ENCODE data around the gene GABRR3. TPM values are rescaled to one million over a fixed set of nuclear protein-coding genes. Genes with fewer than 3 reads are reported as not detected.

The GABRR3 gene
- polyA plus RNA-seq, 1 experiment: not detected

DNA sequence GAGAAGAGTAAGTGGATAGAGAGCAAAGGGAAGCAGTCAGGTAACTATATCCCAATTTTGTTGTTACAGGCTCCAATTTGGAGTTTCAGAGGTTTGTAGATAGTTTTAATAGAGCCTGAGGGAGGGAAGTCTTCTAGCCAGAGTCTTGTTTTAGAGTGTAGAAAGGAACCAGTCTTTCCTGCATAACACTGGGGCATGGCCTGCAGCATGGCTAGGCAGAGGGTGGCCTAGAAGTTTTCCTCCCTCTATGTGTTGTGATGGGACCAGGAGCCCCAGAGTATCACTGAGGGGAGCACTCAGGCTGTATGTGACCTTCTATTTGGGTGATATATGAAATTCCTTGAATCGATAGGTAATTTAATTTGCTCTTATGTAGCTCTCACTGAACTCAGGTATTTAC is 22.5 kb upstream of the GABRR3 start:
- TF ChIP-seq, protein P1, sequence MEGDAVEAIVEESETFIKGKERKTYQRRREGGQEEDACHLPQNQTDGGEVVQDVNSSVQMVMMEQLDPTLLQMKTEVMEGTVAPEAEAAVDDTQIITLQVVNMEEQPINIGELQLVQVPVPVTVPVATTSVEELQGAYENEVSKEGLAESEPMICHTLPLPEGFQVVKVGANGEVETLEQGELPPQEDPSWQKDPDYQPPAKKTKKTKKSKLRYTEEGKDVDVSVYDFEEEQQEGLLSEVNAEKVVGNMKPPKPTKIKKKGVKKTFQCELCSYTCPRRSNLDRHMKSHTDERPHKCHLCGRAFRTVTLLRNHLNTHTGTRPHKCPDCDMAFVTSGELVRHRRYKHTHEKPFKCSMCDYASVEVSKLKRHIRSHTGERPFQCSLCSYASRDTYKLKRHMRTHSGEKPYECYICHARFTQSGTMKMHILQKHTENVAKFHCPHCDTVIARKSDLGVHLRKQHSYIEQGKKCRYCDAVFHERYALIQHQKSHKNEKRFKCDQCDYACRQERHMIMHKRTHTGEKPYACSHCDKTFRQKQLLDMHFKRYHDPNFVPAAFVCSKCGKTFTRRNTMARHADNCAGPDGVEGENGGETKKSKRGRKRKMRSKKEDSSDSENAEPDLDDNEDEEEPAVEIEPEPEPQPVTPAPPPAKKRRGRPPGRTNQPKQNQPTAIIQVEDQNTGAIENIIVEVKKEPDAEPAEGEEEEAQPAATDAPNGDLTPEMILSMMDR (IDR thresholded peaks at IDR 0.05; ENCODE audit: insufficient read depth, low read depth, low read length): no peak
- CTCF ChIA-PET: no interaction called here
- Histone ChIP-seq H3K36me3 (ENCODE audit: control insufficient read depth, insufficient read depth, low read length) (no peaks in the 10 kb centered on the region), H3K27me3 (ENCODE audit: control insufficient read depth, insufficient read depth, low read length) (no peaks in the 10 kb centered on the region), H3K4me3 (ENCODE audit: low read depth, low read length) (no peak overlapping the region)
- DNase-seq (ENCODE audit: low read depth): no peak
- POLR2A ChIA-PET: no interaction called here

DNA sequence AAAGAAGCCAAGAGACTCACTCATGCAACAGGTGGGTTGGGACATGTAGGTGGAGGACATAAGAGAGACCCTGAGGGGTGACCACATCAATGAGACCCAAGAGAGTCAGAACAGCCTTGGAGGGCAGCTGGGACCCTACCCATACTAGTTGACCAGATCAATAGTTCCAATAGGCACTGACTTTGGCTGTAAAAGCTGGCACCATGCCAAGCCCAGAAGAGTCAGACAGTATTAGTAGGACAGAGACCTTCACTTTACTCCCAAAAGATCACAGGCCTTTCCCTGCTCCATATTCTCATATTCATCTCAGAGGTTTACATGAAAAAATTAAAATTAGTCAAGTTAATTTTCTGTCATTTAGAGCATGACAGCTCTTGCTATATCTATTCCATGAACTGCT is 20.9 kb upstream of the GABRR3 start:
- ChIA-PET CTCF (interaction anchor here (1.1 to 1.4 kb wide), 2 partner anchors 9 to 32 kb away, joined by 3 to 4 read pairs; no protein-coding TSS in a partner anchor), POLR2A (no interaction called here)
- no peak for DNase-seq (ENCODE audit: low read depth)
- TF ChIP-seq, protein P1 (IDR thresholded peaks at IDR 0.05; ENCODE audit: insufficient read depth, low read depth, low read length): no peak
- no peaks in the 10 kb centered on the region for H3K27me3 ChIP-seq (ENCODE audit: control insufficient read depth, insufficient read depth, low read length)
- H3K4me3 ChIP-seq (ENCODE audit: low read depth, low read length): no peak overlapping the region
- H3K36me3 ChIP-seq (ENCODE audit: control insufficient read depth, insufficient read depth, low read length): no peaks in the 10 kb centered on the region

DNA sequence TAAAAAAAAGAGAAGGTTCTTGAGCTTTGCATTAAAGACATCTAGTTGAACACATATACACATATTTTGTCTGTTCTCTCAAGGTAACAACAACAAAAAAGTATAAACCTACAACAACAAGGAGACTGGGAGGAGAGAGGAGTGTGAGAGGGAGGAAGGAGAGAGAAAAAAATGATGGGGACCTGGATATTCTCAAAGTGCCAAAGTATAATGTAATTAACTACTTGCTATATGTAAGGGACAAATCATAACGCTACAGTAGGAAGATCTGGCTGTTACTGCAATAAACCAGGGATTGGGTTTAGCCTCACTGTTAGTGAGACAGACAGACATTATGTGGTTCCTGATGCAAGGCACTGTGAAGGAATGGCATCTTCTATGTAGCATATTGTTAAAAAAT is 14.2 kb upstream of the GABRR3 start:
- CTCF ChIA-PET: interaction anchor here (0.8 to 1.9 kb wide), 3 partner anchors 11 to 255 kb away, joined by 3 to 8 read pairs (median 5); no protein-coding TSS in a partner anchor
- no peak overlapping the region for H3K4me3 ChIP-seq (ENCODE audit: low read depth, low read length)
- no peaks in the 10 kb centered on the region for H3K36me3 ChIP-seq (ENCODE audit: control insufficient read depth, insufficient read depth, low read length)
- no peaks in the 10 kb centered on the region for H3K27me3 ChIP-seq (ENCODE audit: control insufficient read depth, insufficient read depth, low read length)
- DNase-seq (ENCODE audit: low read depth): no peak
- TF ChIP-seq, protein P1 (IDR thresholded peaks at IDR 0.05; ENCODE audit: insufficient read depth, low read depth, low read length): no peak
- POLR2A ChIA-PET: no interaction called here

GRCh38 chr3:98048586-98048985 is 13.5 kb upstream of the GABRR3 start:
- no peak for DNase-seq (ENCODE audit: low read depth)
- Histone ChIP-seq H3K27me3 (ENCODE audit: control insufficient read depth, insufficient read depth, low read length) (no peaks in the 10 kb centered on the region), H3K4me3 (ENCODE audit: low read depth, low read length) (no peak overlapping the region), H3K36me3 (ENCODE audit: control insufficient read depth, insufficient read depth, low read length) (no peaks in the 10 kb centered on the region)
- TF ChIP-seq, protein P1 (IDR thresholded peaks at IDR 0.05; ENCODE audit: insufficient read depth, low read depth, low read length): no peak
- ChIA-PET POLR2A (no interaction called here), CTCF (interaction anchor here (1.7 to 1.9 kb wide), 2 partner anchors 10 to 17 kb away, joined by 5 to 8 read pairs; no protein-coding TSS in a partner anchor)

- Histone ChIP-seq H3K36me3 (ENCODE audit: control insufficient read depth, insufficient read depth, low read length) (no peaks in the 10 kb centered on the region), H3K4me3 (ENCODE audit: low read depth, low read length) (no peak overlapping the region), H3K27me3 (ENCODE audit: control insufficient read depth, insufficient read depth, low read length) (no peaks in the 10 kb centered on the region)
- TF ChIP-seq, protein P1 (IDR thresholded peaks at IDR 0.05; ENCODE audit: insufficient read depth, low read depth, low read length): no peak
- DNase-seq (ENCODE audit: low read depth): no peak
- ChIA-PET CTCF (interaction anchor here (0.7 to 5.7 kb wide), 4 partner anchors 15 to 748 kb away, joined by 3 to 52 read pairs (median 19); no protein-coding TSS in a partner anchor), POLR2A (no interaction called here)
Observed at GRCh38 chr3:98041350-98041749, 6.2 kb upstream of the GABRR3 start.

All from BJ (cell line).